HepG2 (cell line): ENCODE data around the gene CHCHD3. TPM values are rescaled to one million over a fixed set of nuclear protein-coding genes. Genes with fewer than 3 reads are reported as not detected.
A peak's percentile ranks its signal among the peaks of the same experiment; 100 is the strongest.

Source experiments
- ATAC-seq: fragments of 200-7000 bp; cut with Tn5 transposase; 3 replicates; pipeline ENCODE4 v1.9.1; 2020; ENCODE audit warnings: mild to moderate bottlenecking, moderate library complexity
- BruUV-seq: library from RNA; stranded (reverse); fragments of 400-500 nt; replicated peaks from 2 replicates; lab custom pipeline; 2021; lab: Mats Ljungman, UMichigan
- CTCF ChIA-PET: fragments of 300-600 bp; formaldehyde crosslinking; extraction: SDS; loops from one replicate; lab custom pipeline; 2021; ENCODE audit warnings: low total read pairs, inconsistent platforms, low intra/inter-chr PET ratio; lab: Yijun Ruan, JAX
- POLR2A ChIA-PET: fragments of 350-600 bp; sonication (Branson Sonifier 250); formaldehyde crosslinking; loops from one replicate; lab custom pipeline; 2020; ENCODE audit warnings: antibody characterized with exemption, inconsistent platforms; lab: Yijun Ruan, JAX
- DNase-seq: peaks from one replicate; pipeline ENCODE4 v3.0.0-alpha.2; 2015; ENCODE audit warnings: low spot score
- FAIRE-seq: peaks from 3 replicates; lab custom pipeline; 2011; peaks lifted over from hg19 to GRCh38; lab: Jason Lieb, UNC
- H2AFZ ChIP-seq: one replicate; pipeline ENCODE4 v1.6.1; 2011; ENCODE audit warnings: low read length, inconsistent platforms
- H3K27ac ChIP-seq: fragments of 300-600 bp; 3 replicates; pipeline ENCODE4 v1.8.0; 2011; ENCODE audit warnings: mixed run types, mild to moderate bottlenecking, mixed read lengths, low read length, inconsistent platforms; ENCODE audit not compliant: insufficient read depth; ENCODE audit errors: extremely low read length
- H3K27me3 ChIP-seq, 2 experiments: fragments of 200-600 bp in 1 of 2; 2 replicates in 1 of 2; 3 replicates in 1 of 2; pipeline versions ENCODE4 v1.6.0 to v1.8.0; 2011; ENCODE audit warnings: low read length in 2 of 2, mild to moderate bottlenecking in 2 of 2, moderate library complexity in 2 of 2, inconsistent platforms in 1 of 2; ENCODE audit not compliant: insufficient read depth in 2 of 2, control insufficient read depth in 1 of 2
- H3K36me3 ChIP-seq, 2 experiments: fragments of 200-600 bp in 1 of 2; replicated peaks in 1 of 2; 2 replicates in 1 of 2; 3 replicates in 1 of 2; pipeline versions ENCODE4 v1.5.1 to v1.8.0; 2011; ENCODE audit warnings: low read length in 2 of 2, inconsistent platforms in 1 of 2; ENCODE audit not compliant: insufficient read depth in 2 of 2, control insufficient read depth in 1 of 2
- H3K4me1 ChIP-seq: 2 replicates; pipeline ENCODE4 v1.5.1; 2012; ENCODE audit warnings: low read length, inconsistent platforms; ENCODE audit not compliant: insufficient read depth
- H3K4me2 ChIP-seq: 2 replicates; pipeline ENCODE4 v1.6.0; 2011; ENCODE audit warnings: low read depth, low read length, inconsistent platforms
- H3K4me3 ChIP-seq, 3 experiments: fragments of 200-600 bp in 1 of 3; sonication (generic), shearing (Covaris generic) in 1 of 3; replicated peaks in 1 of 3; 2 replicates each; pipeline ENCODE4 v1.5.1; 2011 to 2016; ENCODE audit warnings: low read length in 3 of 3, inconsistent platforms in 2 of 3, low read depth in 2 of 3, mild to moderate bottlenecking in 2 of 3, control low read depth in 1 of 3, mixed read lengths in 1 of 3; ENCODE audit not compliant: insufficient read depth in 1 of 3
- H3K79me2 ChIP-seq: one replicate; pipeline ENCODE4 v1.6.1; 2011; ENCODE audit warnings: low read length, inconsistent platforms; ENCODE audit not compliant: insufficient read depth
- H3K9ac ChIP-seq: 2 replicates; pipeline ENCODE4 v1.6.0; 2011; ENCODE audit warnings: mild to moderate bottlenecking, low read depth, low read length, inconsistent platforms; ENCODE audit not compliant: insufficient read depth
- H3K9me3 ChIP-seq: 2 replicates; pipeline ENCODE4 v1.5.1; 2012; ENCODE audit warnings: mild to moderate bottlenecking, low read length
- H4K20me1 ChIP-seq: 2 replicates; pipeline ENCODE4 v1.6.0; 2011; ENCODE audit warnings: inconsistent platforms, mild to moderate bottlenecking, low read length, moderate library complexity; ENCODE audit not compliant: insufficient read depth
- ATF7 ChIP-seq, 2 experiments: fragments of 450-650 bp in 1 of 2; sonication (generic) in 1 of 2; formaldehyde crosslinking in 1 of 2; IDR thresholded peaks; 2 replicates each; pipeline versions ENCODE4 v1.4.0 to v1.6.1; 2016 to 2020; ENCODE audit warnings: antibody characterized with exemption in 1 of 2, mild to moderate bottlenecking in 1 of 2, missing genetic modification reagents in 1 of 2
- MAFF ChIP-seq: IDR thresholded peaks from 2 replicates; pipeline ENCODE4 v1.6.1; 2011; ENCODE audit warnings: low read depth, low read length, improper control_type of control experiment
- MYC ChIP-seq: sonication (generic); formaldehyde crosslinking; IDR thresholded peaks from 2 replicates; pipeline ENCODE4 v1.9.0; 2021; ENCODE audit warnings: missing genetic modification reagents, borderline replicate concordance
- SYNCRIP ChIP-seq: fragments of 200-400 bp; formaldehyde crosslinking; IDR thresholded peaks from 2 replicates; pipeline ENCODE4 v1.6.1; 2018; ENCODE audit warnings: mild to moderate bottlenecking, low read depth, low read length; ENCODE audit not compliant: insufficient read depth
- ZNF12 ChIP-seq: sonication (generic); formaldehyde crosslinking; IDR thresholded peaks from 2 replicates; pipeline ENCODE4 v1.5.0; 2020; ENCODE audit warnings: missing genetic modification reagents
- ZNF724P ChIP-seq: sonication (generic); formaldehyde crosslinking; IDR thresholded peaks from 2 replicates; pipeline ENCODE4 v1.8.0; 2022; ENCODE audit warnings: missing genetic modification reagents, borderline replicate concordance
- ZSCAN29 ChIP-seq: sonication (generic); formaldehyde crosslinking; conservative IDR thresholded peaks from 2 replicates; pipeline ENCODE4 v1.4.0; 2020; ENCODE audit warnings: mild to moderate bottlenecking, missing genetic modification reagents
- WGBS: methylation state at CpG from one replicate; pipeline ENCODE4 v1.1.6; 2017; ENCODE audit warnings: low lambda C conversion rate; 5-methylcytosine and 5-hydroxymethylcytosine counted together
- in situ Hi-C: cut with HindIII; loops from 2 replicates; pipeline ENCODE4 v1.10.0; 2017; ENCODE audit warnings: low pct_unique_long_range_greater_than_20kb; ENCODE audit not compliant: extremely low pct_ligation_motif_present
- intact Hi-C: fragments of 100-400 bp; cut with micrococcal nuclease; formaldehyde crosslinking; loops from one replicate; pipeline ENCODE4 v1.10.0; 2022; ENCODE audit not compliant: unreplicated experiment
- polyA plus RNA-seq, 8 experiments: library from polyadenylated mRNA; depleted of rRNA in 3 of 8; stranded (reverse) in 7 of 8; unstranded in 1 of 8; fragments of >200 nt; fragmentation: Illumina TruSeq in 4 of 8; extraction: Trizol in 4 of 8; gene quantifications; 2 replicates each; pipeline versions ENCODE4 v1.2.1 to v1.2.3, GENCODE V29; 2011 to 2016; ENCODE audit warnings: low read depth in 4 of 8, missing spikeins in 1 of 8, mixed read lengths in 1 of 8; ENCODE audit not compliant: insufficient read depth in 1 of 8
- total RNA-seq, 5 experiments: library from RNA; depleted of rRNA; stranded (reverse); fragments of >200 nt; fragmentation: Illumina TruSeq; extraction: Trizol; gene quantifications; 2 replicates each; pipeline ENCODE4 v1.2.3, GENCODE V29; 2016; ENCODE audit warnings: low read depth in 1 of 5

Gene CHCHD3
- total and polyA plus RNA-seq, 2 of the 13 experiments (the other 11 are each of a cell fraction or from before 2014, with no cell fraction given), result 32.7 to 86.8 TPM

GRCh38 chr7:133003052-133003910, 78.6 kb downstream of the CHCHD3 start:
- TF ChIP-seq SYNCRIP, result no peak
- TF ChIP-seq ATF7 (IDR thresholded peaks at IDR 0.05), result peak; percentile 86
- no peak for TF ChIP-seq ATF7 (CRISPR knock-in tag; IDR thresholded peaks at IDR 0.05)
- TF ChIP-seq, all 625 proteins: peak for 1
- Histone ChIP-seq H3K79me2 (no peaks in the 10 kb centered on the region), H3K9me3 (no peaks in the 10 kb centered on the region), H4K20me1 (no peaks in the 10 kb centered on the region), H3K36me3 (no peaks in the 10 kb centered on the region), H3K27ac (no peak overlapping the region), H3K4me2 (no peak overlapping the region), H2AFZ (no peak overlapping the region), H3K9ac (no peak overlapping the region), H3K4me1 (peaks cover 10% of the 10 kb centered on the region), H3K27me3 (no peaks in the 10 kb centered on the region), H3K4me3 (no peak overlapping the region)
- BruUV-seq, result no TSS peak
- CTCF ChIA-PET, result no interaction called here
- POLR2A ChIA-PET, result no interaction called here
- in situ Hi-C loops (no loop called here), intact Hi-C loops (no loop called here)
- FAIRE-seq, result no peak
- no peak for ATAC-seq
- WGBS, result 91% methylated on average over 4 of the region's 4 CpGs
- no peak for DNase-seq

GRCh38 chr7:133001727-133002126, 80.2 kb downstream of the CHCHD3 start:
- POLR2A ChIA-PET, result no interaction called here
- 94% methylated on average over 5 of the region's 5 CpGs for WGBS
- no peak overlapping the region for H3K4me3 ChIP-seq
- BruUV-seq, result no TSS peak
- H3K79me2 ChIP-seq, result no peaks in the 10 kb centered on the region
- no peak for ATAC-seq
- H2AFZ ChIP-seq, result no peak overlapping the region
- no peak overlapping the region for H3K27ac ChIP-seq
- in situ Hi-C loops (no loop called here), intact Hi-C loops (no loop called here)
- H3K4me2 ChIP-seq, result no peak overlapping the region
- no peaks in the 10 kb centered on the region for H4K20me1 ChIP-seq
- no peaks in the 10 kb centered on the region for H3K9me3 ChIP-seq
- peaks cover 10% of the 10 kb centered on the region for H3K4me1 ChIP-seq
- DNase-seq, result no peak
- TF ChIP-seq ZSCAN29, result no peak
- TF ChIP-seq ZNF12, result no peak
- TF ChIP-seq ZNF724P (CRISPR knock-in tag), result no peak
- no peak for TF ChIP-seq MAFF
- no peak for TF ChIP-seq MYC
- no peak overlapping the region for H3K9ac ChIP-seq
- FAIRE-seq, result no peak
- no peaks in the 10 kb centered on the region for H3K36me3 ChIP-seq
- no peaks in the 10 kb centered on the region for H3K27me3 ChIP-seq
- CTCF ChIA-PET, result no interaction called here
